Prostate gland (tissue), 2 donors: ENCODE results near the gene COL23A1. TPM values are rescaled to one million over a fixed set of nuclear protein-coding genes. Genes with fewer than 3 reads are reported as not detected.

Source experiments
- DNase-seq: peaks from one replicate; pipeline ENCODE4 v3.0.0-alpha.2; 2019; ENCODE audit warnings: low spot score
- H3K27ac ChIP-seq, 2 donors: fragments of 200-600 bp; sonication (generic); 2 replicates each; pipeline ENCODE4 v1.5.1; 2017 to 2019
- H3K27me3 ChIP-seq: fragments of 200-600 bp; sonication (generic); replicated peaks from 2 replicates; pipeline ENCODE4 v1.5.1; 2019; ENCODE audit not compliant: insufficient read depth
- H3K36me3 ChIP-seq, 2 donors: fragments of 200-600 bp; sonication (generic); 1 replicate in 1 of 2; 2 replicates in 1 of 2; pipeline versions ENCODE4 v1.5.1 to v1.8.1; 2017 to 2019
- H3K4me1 ChIP-seq: fragments of 200-600 bp; sonication (generic); replicated peaks from 2 replicates; pipeline ENCODE4 v1.5.1; 2019
- H3K4me3 ChIP-seq, 2 donors: fragments of 200-600 bp; sonication (generic); 2 replicates each; pipeline ENCODE4 v1.5.1; 2017 to 2019
- H3K9me3 ChIP-seq: fragments of 200-600 bp; sonication (generic); 2 replicates; pipeline ENCODE4 v1.5.1; 2017
- POLR2A ChIP-seq: fragments of 450-650 bp; IDR thresholded peaks from one replicate; pipeline ENCODE4 v1.6.1; 2016; ENCODE audit warnings: antibody characterized with exemption, mild to moderate bottlenecking
- POLR2AphosphoS5 ChIP-seq: sonication (generic); formaldehyde crosslinking; IDR thresholded peaks from one replicate; pipeline ENCODE4 v1.6.1; 2017; ENCODE audit warnings: antibody characterized with exemption
- WGBS: methylation state at CpG from one replicate; pipeline ENCODE4 v1.1.5; 2018; 5-methylcytosine and 5-hydroxymethylcytosine counted together
- intact Hi-C: fragments of 100-400 bp; cut with DNase I; formaldehyde crosslinking; loops from one replicate; pipeline ENCODE4 v1.14.2; 2022
- total RNA-seq, 2 donors: library from RNA; depleted of rRNA; stranded (reverse); fragments of >200 nt; gene quantifications; one replicate each; pipeline ENCODE4 v1.1.0, GENCODE V29; 2016
- TF ChIP-seq, protein P1 (sequence below), 4 experiments: fragments of 200-600 bp in 2 of 4; fragments of 450-650 bp in 2 of 4; sonication (generic) in 2 of 4; IDR thresholded peaks; 1 replicate in 3 of 4; 2 replicates in 1 of 4; pipeline ENCODE4 v1.5.1; 2016 to 2019; ENCODE audit warnings: antibody characterized with exemption in 4 of 4, mild to moderate bottlenecking in 2 of 4, moderate library complexity in 2 of 4

Gene COL23A1
- total RNA-seq, 2 donors from 2014 or later: 2.7 to 6.1 TPM

DNA sequence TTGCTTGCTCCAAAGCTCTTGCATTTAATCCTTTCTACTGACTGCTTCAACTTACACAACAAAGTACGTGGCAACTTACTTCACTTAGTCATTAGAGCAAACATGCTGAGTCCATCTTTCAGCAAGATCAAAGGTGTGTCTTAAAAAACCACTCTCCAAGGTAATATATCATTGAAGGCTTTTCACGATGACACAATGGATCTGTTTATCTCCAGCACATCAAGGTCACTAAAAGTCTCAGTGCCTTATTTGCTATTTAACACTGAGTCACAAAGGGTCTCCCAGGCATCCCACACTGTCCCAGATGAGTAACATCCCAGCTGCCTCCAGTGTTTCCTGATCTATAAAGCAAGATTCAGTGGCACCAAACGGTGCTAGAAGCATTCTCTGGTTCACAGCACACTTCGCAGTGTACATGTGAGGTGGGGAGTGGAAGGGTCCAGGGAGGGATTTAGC is 40.3 kb upstream of the COL23A1 start:
- no peaks in the 10 kb centered on the region for H3K36me3 ChIP-seq
- H3K27ac ChIP-seq: no peak overlapping the region
- TF ChIP-seq POLR2AphosphoS5: no peak
- TF ChIP-seq POLR2A: no peak
- TF ChIP-seq, protein P1, sequence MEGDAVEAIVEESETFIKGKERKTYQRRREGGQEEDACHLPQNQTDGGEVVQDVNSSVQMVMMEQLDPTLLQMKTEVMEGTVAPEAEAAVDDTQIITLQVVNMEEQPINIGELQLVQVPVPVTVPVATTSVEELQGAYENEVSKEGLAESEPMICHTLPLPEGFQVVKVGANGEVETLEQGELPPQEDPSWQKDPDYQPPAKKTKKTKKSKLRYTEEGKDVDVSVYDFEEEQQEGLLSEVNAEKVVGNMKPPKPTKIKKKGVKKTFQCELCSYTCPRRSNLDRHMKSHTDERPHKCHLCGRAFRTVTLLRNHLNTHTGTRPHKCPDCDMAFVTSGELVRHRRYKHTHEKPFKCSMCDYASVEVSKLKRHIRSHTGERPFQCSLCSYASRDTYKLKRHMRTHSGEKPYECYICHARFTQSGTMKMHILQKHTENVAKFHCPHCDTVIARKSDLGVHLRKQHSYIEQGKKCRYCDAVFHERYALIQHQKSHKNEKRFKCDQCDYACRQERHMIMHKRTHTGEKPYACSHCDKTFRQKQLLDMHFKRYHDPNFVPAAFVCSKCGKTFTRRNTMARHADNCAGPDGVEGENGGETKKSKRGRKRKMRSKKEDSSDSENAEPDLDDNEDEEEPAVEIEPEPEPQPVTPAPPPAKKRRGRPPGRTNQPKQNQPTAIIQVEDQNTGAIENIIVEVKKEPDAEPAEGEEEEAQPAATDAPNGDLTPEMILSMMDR (IDR thresholded peaks at IDR 0.05): no peak
- H3K4me1 ChIP-seq: no peaks in the 10 kb centered on the region
- no peaks in the 10 kb centered on the region for H3K27me3 ChIP-seq
- no peak overlapping the region for H3K4me3 ChIP-seq
- intact Hi-C loops: no loop called here
- WGBS: 19% methylated on average over 4 of the region's 4 CpGs
- H3K9me3 ChIP-seq: no peaks in the 10 kb centered on the region
- DNase-seq: no peak

DNA sequence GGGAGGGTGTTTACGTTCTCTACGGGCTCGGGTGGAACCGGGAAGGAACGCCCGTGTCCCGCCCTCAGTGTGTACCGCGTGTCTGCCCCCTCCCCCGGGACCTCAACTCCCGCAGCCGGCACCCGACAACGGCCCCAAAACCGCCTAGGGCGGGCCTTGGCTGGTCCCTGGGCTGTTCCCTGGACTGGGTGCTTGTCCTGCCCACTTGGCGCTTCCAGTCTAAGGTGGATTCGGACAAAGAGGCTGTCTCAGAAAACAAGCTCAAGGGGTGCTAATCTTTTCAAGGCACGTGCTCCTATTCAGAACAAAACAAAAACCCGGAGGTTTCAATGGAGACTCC is 37.0 kb upstream of the COL23A1 start:
- Histone ChIP-seq H3K36me3 (no peaks in the 10 kb centered on the region), H3K9me3 (no peaks in the 10 kb centered on the region), H3K27ac (peak overlapping the region; percentile 96), H3K27me3 (no peaks in the 10 kb centered on the region), H3K4me1 (peaks cover 8% of the 10 kb centered on the region), H3K4me3 (peak overlapping the region; percentile 86 to 92)
- WGBS: 15% methylated on average over 4 of the region's 20 CpGs
- TF ChIP-seq POLR2A (no peak), POLR2AphosphoS5 (no peak)
- TF ChIP-seq, protein P1 (IDR thresholded peaks at IDR 0.05): no peak
- no peak for DNase-seq
- intact Hi-C loops: loop anchor here (10.0 kb wide), 1 partner anchor 108 kb away; the partner anchor contains the start of gene ZNF354A

DNA sequence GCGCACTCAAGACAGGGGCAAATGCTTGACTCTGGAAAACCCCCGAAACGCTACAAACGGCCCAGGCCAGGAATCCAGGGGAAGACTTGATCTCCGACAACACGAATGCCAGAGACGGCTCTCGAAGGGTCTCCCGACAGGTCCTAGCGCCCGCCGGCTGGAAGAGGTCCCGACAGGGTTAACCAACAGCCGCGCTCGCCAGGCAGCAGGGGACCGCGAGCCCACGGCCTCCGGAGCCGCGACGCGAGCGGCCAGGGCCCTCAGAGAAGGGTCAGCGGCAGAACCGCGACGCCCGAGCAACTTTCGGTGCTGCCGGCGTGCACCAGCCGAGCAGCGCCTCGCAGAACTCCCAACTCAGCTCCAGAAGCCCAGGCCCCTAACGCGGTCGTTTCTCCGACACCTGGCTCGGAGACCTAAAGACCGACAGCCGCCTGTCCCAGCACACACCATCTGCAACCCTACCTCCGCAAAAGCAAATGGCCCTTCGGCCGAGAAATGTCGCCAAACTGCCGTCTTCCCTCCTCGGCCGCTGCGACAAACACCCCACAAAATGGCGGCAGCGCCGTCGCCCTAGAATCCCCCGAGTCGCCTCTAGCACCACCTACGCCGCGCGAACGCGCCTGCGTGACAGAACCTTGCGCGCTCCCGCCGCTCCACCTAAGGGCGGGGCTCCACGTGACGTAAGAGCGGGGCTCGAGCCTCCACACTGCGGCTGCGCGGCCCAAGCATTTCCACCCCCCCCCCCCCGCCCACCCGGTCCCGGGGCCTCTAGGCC is 36.5 kb upstream of the COL23A1 start, which contains the start of gene CLK4:
Gene CLK4, minus strand, starts transcription at position 567 of the 775 bp plus-strand sequence. CDS start 3,634 bp downstream, outside the sequence.
- H3K27ac ChIP-seq: peak within 1 kb of the TSS; percentile 96
- TF ChIP-seq POLR2AphosphoS5: peak; percentile 92
- peak; percentile 92 for TF ChIP-seq POLR2A
- TF ChIP-seq, protein P1 (IDR thresholded peaks at IDR 0.05): peak in 1 of 4 experiments; percentile 5
- intact Hi-C loops: loop anchor here (10.0 kb wide), 1 partner anchor 108 kb away; the partner anchor contains the start of gene ZNF354A

DNA sequence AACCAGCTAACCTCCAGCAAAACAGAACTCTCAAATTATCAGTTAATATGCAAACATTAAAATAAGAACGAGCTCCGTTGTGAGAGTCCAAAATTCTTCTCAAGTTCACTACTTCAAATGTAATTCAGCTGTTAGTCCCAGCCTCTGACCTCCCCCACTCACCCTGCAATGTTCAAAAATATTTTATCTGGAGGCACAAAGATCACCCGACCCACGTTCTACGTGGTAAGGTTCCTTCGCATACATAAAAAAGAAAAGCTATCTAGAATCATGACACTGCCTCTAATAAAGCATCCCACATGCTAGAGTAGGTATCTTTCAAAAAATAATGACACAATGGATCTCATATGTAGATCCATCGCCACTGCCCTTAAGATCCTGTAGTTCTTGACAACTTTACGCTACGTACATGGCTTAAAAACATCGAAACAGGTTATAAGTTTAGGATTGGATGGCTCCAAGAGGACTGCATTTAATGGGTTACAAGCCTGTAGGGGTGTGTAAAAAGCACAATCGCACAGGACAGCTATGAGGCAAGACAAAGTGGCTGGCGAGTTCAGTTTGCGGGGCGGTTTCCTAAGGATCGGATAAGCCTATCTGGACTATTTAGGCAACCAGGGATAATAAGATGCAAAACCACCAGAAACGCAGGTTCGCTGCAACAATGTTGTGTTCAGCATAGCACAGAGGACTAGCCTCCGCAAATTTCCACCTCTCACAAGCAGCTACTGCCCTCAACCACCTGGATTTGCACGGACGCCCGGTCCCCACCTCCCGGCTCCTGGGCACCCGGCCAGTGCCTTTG is 35.7 kb upstream of the COL23A1 start:
- under 1% methylated on average over 23 of the region's 23 CpGs for WGBS
- Histone ChIP-seq H3K4me1 (peaks cover 8% of the 10 kb centered on the region), H3K27ac (peak overlapping the region; percentile 96), H3K36me3 (no peaks in the 10 kb centered on the region), H3K4me3 (peak overlapping the region; percentile 86 to 92), H3K27me3 (no peaks in the 10 kb centered on the region), H3K9me3 (no peaks in the 10 kb centered on the region)
- TF ChIP-seq POLR2AphosphoS5 (no peak), POLR2A (no peak)
- TF ChIP-seq, protein P1 (IDR thresholded peaks at IDR 0.05): no peak
- no peak for DNase-seq
- intact Hi-C loops: loop anchor here (10.0 kb wide), 1 partner anchor 109 kb away; the partner anchor contains the start of gene ZNF354A

More for the DNA sequence above, 36.5 kb upstream of the COL23A1 start, which contains the start of gene CLK4:
- DNase-seq: peak; percentile 96
- Histone ChIP-seq H3K4me3 (peak within 1 kb of the TSS; percentile 86 to 92), H3K4me1 (peaks cover 8% of the 10 kb centered on the region), H3K9me3 (no peaks in the 10 kb centered on the region), H3K36me3 (no peaks in the 10 kb centered on the region), H3K27me3 (no peaks in the 10 kb centered on the region)
- 1% methylated on average over 53 of the region's 79 CpGs for WGBS
